IMR-90 (cell line): ENCODE measurements around the gene RSPH9. TPM values are rescaled to one million over a fixed set of nuclear protein-coding genes. Genes with fewer than 3 reads are reported as not detected.

Experiments
- ATAC-seq: fragments of 200-7000 bp; cut with Tn5 transposase; 2 replicates; pipeline ENCODE4 v1.9.1; 2020; ENCODE audit warnings: low read depth, mild to moderate bottlenecking, moderate library complexity
- BruUV-seq: library from RNA; stranded (reverse); fragments of 400-500 nt; replicated peaks from 2 replicates; lab custom pipeline; 2021; lab: Mats Ljungman, UMichigan
- CTCF ChIA-PET: fragments of 300-600 bp; formaldehyde crosslinking; extraction: SDS; loops from one replicate; lab custom pipeline; 2021; ENCODE audit warnings: antibody characterized with exemption; lab: Yijun Ruan, JAX
- POLR2A ChIA-PET: fragments of 300-600 bp; sonication (Branson Sonifier 250); formaldehyde crosslinking; loops from one replicate; lab custom pipeline; 2022; ENCODE audit warnings: antibody characterized with exemption; ENCODE audit not compliant: unreplicated experiment; lab: Charles Lee
- DNase-seq: peaks from one replicate; pipeline ENCODE4 v3.0.0; 2013
- H2AFZ ChIP-seq: replicated peaks from 2 replicates; pipeline ENCODE3; 2013; ENCODE audit warnings: low read length, mild to moderate bottlenecking; ENCODE audit not compliant: poor library complexity
- H2AK5ac ChIP-seq: 2 replicates; pipeline ENCODE4 v1.6.1; 2013; ENCODE audit warnings: low read depth, low read length, inconsistent platforms
- H2AK9ac ChIP-seq: replicated peaks from 2 replicates; pipeline ENCODE3; 2013; ENCODE audit warnings: mild to moderate bottlenecking, low read depth, low read length, moderate library complexity; ENCODE audit not compliant: poor library complexity
- H2BK120ac ChIP-seq: 2 replicates; pipeline ENCODE4 v1.6.1; 2013; ENCODE audit warnings: low read depth, low read length, inconsistent platforms
- H2BK15ac ChIP-seq: 3 replicates; pipeline ENCODE4 v1.6.1; 2013; ENCODE audit warnings: low read depth, low read length, inconsistent platforms
- H2BK20ac ChIP-seq: 2 replicates; pipeline ENCODE4 v1.6.1; 2013; ENCODE audit warnings: low read depth, mild to moderate bottlenecking, inconsistent platforms, low read length, moderate library complexity
- H2BK5ac ChIP-seq: 2 replicates; pipeline ENCODE4 v1.6.1; 2013; ENCODE audit warnings: mild to moderate bottlenecking, low read depth, low read length, inconsistent platforms; ENCODE audit not compliant: poor library complexity, severe bottlenecking
- H3K14ac ChIP-seq: replicated peaks from 2 replicates; pipeline ENCODE4 v1.6.1; 2013; ENCODE audit warnings: low read depth, low read length, inconsistent platforms
- H3K18ac ChIP-seq: 2 replicates; pipeline ENCODE4 v1.6.1; 2013; ENCODE audit warnings: low read depth, low read length, control low read depth
- H3K23ac ChIP-seq: 2 replicates; pipeline ENCODE4 v1.6.1; 2013; ENCODE audit warnings: low read depth, low read length, inconsistent platforms
- H3K27ac ChIP-seq: 2 replicates; pipeline ENCODE4 v1.5.1; 2013; ENCODE audit warnings: mild to moderate bottlenecking, control low read depth, low read length; ENCODE audit not compliant: insufficient read depth
- H3K27me3 ChIP-seq: 2 replicates; pipeline ENCODE4 v1.6.1; 2013; ENCODE audit warnings: low read length; ENCODE audit not compliant: control insufficient read depth, insufficient read depth
- H3K36me3 ChIP-seq: 2 replicates; pipeline ENCODE4 v1.6.1; 2013; ENCODE audit warnings: low read length, mixed read lengths; ENCODE audit not compliant: control insufficient read depth, insufficient read depth
- H3K4ac ChIP-seq: 2 replicates; pipeline ENCODE4 v1.6.1; 2013; ENCODE audit warnings: low read depth, low read length, inconsistent platforms
- H3K4me1 ChIP-seq: 2 replicates; pipeline ENCODE4 v1.6.1; 2013; ENCODE audit warnings: low read length, mixed read lengths; ENCODE audit not compliant: control insufficient read depth, insufficient read depth
- H3K4me2 ChIP-seq: 2 replicates; pipeline ENCODE4 v1.6.1; 2013; ENCODE audit warnings: low read depth, mild to moderate bottlenecking, control low read depth, low read length, moderate library complexity
- H3K4me3 ChIP-seq: 2 replicates; pipeline ENCODE4 v1.5.1; 2013; ENCODE audit warnings: low read depth, mild to moderate bottlenecking, control low read depth, low read length, moderate library complexity; ENCODE audit not compliant: insufficient read depth
- H3K56ac ChIP-seq: 2 replicates; pipeline ENCODE4 v1.6.1; 2013; ENCODE audit warnings: low read length, inconsistent platforms; ENCODE audit not compliant: insufficient read depth; ENCODE audit errors: extremely low read depth
- H3K79me1 ChIP-seq, 2 experiments: 2 replicates each; pipeline ENCODE4 v1.6.1; 2013; ENCODE audit warnings: low read length in 2 of 2, inconsistent platforms in 1 of 2, low read depth in 1 of 2
- H3K9ac ChIP-seq: 2 replicates; pipeline ENCODE4 v1.6.1; 2013; ENCODE audit warnings: low read depth, low read length, control low read depth
- H3K9me1 ChIP-seq: 2 replicates; pipeline ENCODE4 v1.6.1; 2013; ENCODE audit warnings: low read length, inconsistent platforms; ENCODE audit not compliant: insufficient read depth
- H3K9me3 ChIP-seq: 2 replicates; pipeline ENCODE4 v1.6.1; 2013; ENCODE audit warnings: low read length; ENCODE audit not compliant: control insufficient read depth, insufficient read depth
- H4K20me1 ChIP-seq: 2 replicates; pipeline ENCODE4 v1.6.1; 2013; ENCODE audit warnings: low read length, inconsistent platforms; ENCODE audit not compliant: insufficient read depth
- H4K5ac ChIP-seq: 2 replicates; pipeline ENCODE4 v1.6.1; 2013; ENCODE audit warnings: mild to moderate bottlenecking, low read depth, low read length, control low read depth
- H4K8ac ChIP-seq, 2 experiments: 2 replicates each; pipeline ENCODE4 v1.6.1; 2013; ENCODE audit warnings: low read depth in 2 of 2, low read length in 2 of 2, control low read depth in 1 of 2, inconsistent platforms in 1 of 2
- H4K91ac ChIP-seq: 2 replicates; pipeline ENCODE4 v1.6.1; 2013; ENCODE audit warnings: low read depth, low read length, inconsistent platforms; ENCODE audit not compliant: insufficient read depth
- BHLHE40 ChIP-seq: fragments of 150-350 bp; IDR thresholded peaks from 2 replicates; pipeline ENCODE4 v1.6.1; 2016; ENCODE audit warnings: mild to moderate bottlenecking, low read depth, low read length
- CEBPB ChIP-seq: IDR thresholded peaks from 2 replicates; pipeline ENCODE4 v1.6.1; 2012; ENCODE audit warnings: low read depth, low read length, improper control_type of control experiment
- CTCF ChIP-seq: conservative IDR thresholded peaks from 2 replicates; pipeline ENCODE4 v1.5.1; 2012; ENCODE audit warnings: mild to moderate bottlenecking, low read depth, low read length, improper control_type of control experiment
- FOS ChIP-seq: fragments of 150-350 bp; IDR thresholded peaks from 2 replicates; pipeline ENCODE4 v1.6.1; 2016; ENCODE audit warnings: low read depth, low read length
- MAFK ChIP-seq: IDR thresholded peaks from 2 replicates; pipeline ENCODE4 v1.6.1; 2012; ENCODE audit warnings: low read depth, low read length, improper control_type of control experiment
- MXI1 ChIP-seq: IDR thresholded peaks from 2 replicates; pipeline ENCODE4 v1.6.1; 2012; ENCODE audit warnings: low read depth, mild to moderate bottlenecking, low read length, moderate library complexity, borderline replicate concordance
- NFE2L2 ChIP-seq: fragments of 150-350 bp; IDR thresholded peaks from 2 replicates; pipeline ENCODE4 v1.6.1; 2016; ENCODE audit warnings: low read depth, mild to moderate bottlenecking, low read length
- POLR2A ChIP-seq: IDR thresholded peaks from 2 replicates; pipeline ENCODE4 v1.6.1; 2012; ENCODE audit warnings: mild to moderate bottlenecking, low read depth, low read length
- WGBS, 2 experiments: methylation state at CpG; one replicate each; pipeline versions ENCODE4 v1.1.5 to v1.1.7; 2013; ENCODE audit warnings: missing lambda C conversion rate in 2 of 2; ENCODE audit not compliant: insufficient read length in 1 of 2; ENCODE audit errors: extremely low coverage in 2 of 2; 5-methylcytosine and 5-hydroxymethylcytosine counted together
- dilution Hi-C: fragments of 300-500 bp; cut with HindIII; formaldehyde crosslinking; loops from one replicate; pipeline ENCODE4 v1.14.3; 2018; ENCODE audit warnings: low sequenced_read_pairs; ENCODE audit not compliant: unreplicated experiment
- in situ Hi-C: fragments of 300-500 bp; cut with MboI; formaldehyde crosslinking; loops from 3 replicates; pipeline ENCODE4 v1.14.3; 2019; ENCODE audit warnings: low sequenced_read_pairs, inconsistent platforms, mixed read lengths
- intact Hi-C: fragments of 100-400 bp; cut with micrococcal nuclease; formaldehyde crosslinking; loops from 2 replicates; pipeline ENCODE4 v1.10.0; 2022
- polyA plus RNA-seq, 3 experiments: library from polyadenylated mRNA; depleted of rRNA; stranded (reverse); fragments of >200 nt; gene quantifications; 2 replicates each; pipeline ENCODE4 v1.2.3, GENCODE V29; 2012; ENCODE audit warnings: low replicate concordance in 1 of 3
- total RNA-seq: library from RNA; depleted of rRNA; stranded (reverse); fragments of >200 nt; gene quantifications from 2 replicates; pipeline ENCODE4 v1.2.3, GENCODE V29; 2012

RSPH9 gene
- total and polyA plus RNA-seq, 2 of the 4 experiments (the other 2 are of a cell fraction), result 0.18 to 0.21 TPM

GRCh38 chr6:43623880-43624785, 20.7 kb upstream of the RSPH9 start (continued):
- TF ChIP-seq MAFK, result no peak

- H2BK20ac ChIP-seq, result no peak overlapping the region
- WGBS, 2 experiments, result 100% methylated on average over 2 of the region's 7 CpGs; no CpG with 5 or more reads in 1 of the 2 experiments
- POLR2A ChIA-PET, result no interaction called here
- no TSS peak for BruUV-seq
- no peak overlapping the region for H3K9ac ChIP-seq
- no peak overlapping the region for H2BK5ac ChIP-seq
- no peak overlapping the region for H3K18ac ChIP-seq
- H4K91ac ChIP-seq, result no peak overlapping the region
- peak overlapping the region; percentile 67 for H2AK9ac ChIP-seq
- H3K23ac ChIP-seq, result no peak overlapping the region
- in situ Hi-C loops, result no loop called here
- H3K79me1 ChIP-seq, result peaks cover 49 to 86% of the 10 kb centered on the region in 2 experiments
- ATAC-seq (no peak), DNase-seq (no peak)
- no peaks in the 10 kb centered on the region for H3K9me3 ChIP-seq
- peaks cover 58% of the 10 kb centered on the region for H3K36me3 ChIP-seq
- H2AK5ac ChIP-seq, result no peak overlapping the region
- H2BK15ac ChIP-seq, result no peak overlapping the region
- H2BK120ac ChIP-seq, result no peak overlapping the region
- H3K4ac ChIP-seq, result no peak overlapping the region
- peaks cover 6% of the 10 kb centered on the region for H3K4me1 ChIP-seq
- TF ChIP-seq CEBPB, result no peak
- TF ChIP-seq CTCF, result no peak
- no peak for TF ChIP-seq FOS
- no peak for TF ChIP-seq NFE2L2
- TF ChIP-seq POLR2A, result no peak
- TF ChIP-seq MXI1, result no peak
- no peak for TF ChIP-seq MAFK
- TF ChIP-seq BHLHE40, result no peak
- no peak overlapping the region for H3K56ac ChIP-seq
- H4K8ac ChIP-seq, result no peak overlapping the region
- intact Hi-C loops, result loop anchor here (5.0 kb wide), 1 partner anchor 147 kb away; the partner anchor contains the start of gene VEGFA
- no peak overlapping the region for H3K14ac ChIP-seq
- no peaks in the 10 kb centered on the region; the same call in 1 of the 2 replicates for H4K20me1 ChIP-seq
- H3K4me2 ChIP-seq, result no peak overlapping the region
- no peak overlapping the region for H4K5ac ChIP-seq
- H3K4me3 ChIP-seq, result no peak overlapping the region
- dilution Hi-C loops, result no loop called here
- CTCF ChIA-PET, result interaction anchor here (0.6 kb wide), 1 partner anchor 9 kb away, joined by 6 read pairs; no protein-coding TSS in a partner anchor
- no peak overlapping the region for H2AFZ ChIP-seq
- H3K27ac ChIP-seq, result no peak overlapping the region
- H3K27me3 ChIP-seq, result no peaks in the 10 kb centered on the region
- peaks cover 32% of the 10 kb centered on the region for H3K9me1 ChIP-seq
Measured at GRCh38 chr6:43624786-43625288, 20.0 kb upstream of the RSPH9 start.
